Colonic mucosa (tissue), 4 donors: ENCODE data around the gene ATG9B. TPM values are rescaled to one million over a fixed set of nuclear protein-coding genes. Genes with fewer than 3 reads are reported as not detected.

Experiments used
- DNase-seq: peaks from one replicate; pipeline ENCODE4 v3.0.0-alpha.2; 2020
- H3K27ac ChIP-seq: fragments of 200-600 bp; one replicate; pipeline ENCODE4 v1.8.0; 2021
- H3K27me3 ChIP-seq: fragments of 200-600 bp; one replicate; pipeline ENCODE4 v1.8.0; 2021
- H3K36me3 ChIP-seq: fragments of 200-600 bp; one replicate; pipeline ENCODE4 v1.8.0; 2021
- H3K4me1 ChIP-seq: fragments of 200-600 bp; one replicate; pipeline ENCODE4 v1.8.0; 2021; ENCODE audit warnings: mild to moderate bottlenecking
- H3K4me3 ChIP-seq: fragments of 200-600 bp; one replicate; pipeline ENCODE4 v1.8.0; 2021
- H3K9ac ChIP-seq, 2 donors: one replicate each; pipeline ENCODE4 v1.7.0; 2013; ENCODE audit warnings: control low read depth in 2 of 2, low read depth in 2 of 2, low read length in 2 of 2
- H3K9me3 ChIP-seq: fragments of 200-600 bp; one replicate; pipeline ENCODE4 v1.8.0; 2021
- CTCF ChIP-seq: fragments of 200-600 bp; IDR thresholded peaks from one replicate; pipeline ENCODE4 v1.8.0; 2022; ENCODE audit warnings: antibody characterized with exemption, mild to moderate bottlenecking
- intact Hi-C: fragments of 100-400 bp; cut with DNase I; formaldehyde crosslinking; loops from one replicate; pipeline ENCODE4 v1.14.1; 2022
- total RNA-seq, 2 donors: library from RNA; stranded (reverse); fragmentation: NEBNext Ultra II Directional in 1 of 2; extraction: Animal tissue kit (Norgen Biotek cat#: 25700) in 1 of 2; gene quantifications; one replicate each; pipeline ENCODE4 v1.2.1, GENCODE V29; 2021
- donor health status: healthy.
- donor health status: DM: no; HTN: no; CAD: no.
- donor health status: DM: no; HTN: no; CAD: no.

Gene ATG9B
- total RNA-seq, 2 donors from 2014 or later, result 0.66 to 1.2 TPM

GRCh38 chr7:150969475-150969874 lies 54.8 kb downstream of the ATG9B start:
- Histone ChIP-seq H3K27ac (no peak overlapping the region), H3K27me3 (no peaks in the 10 kb centered on the region), H3K36me3 (no peaks in the 10 kb centered on the region), H3K9me3 (no peaks in the 10 kb centered on the region), H3K9ac (no peak overlapping the region), H3K4me1 (no peaks in the 10 kb centered on the region), H3K4me3 (no peak overlapping the region)
- TF ChIP-seq CTCF, result no peak
- DNase-seq, result no peak
- intact Hi-C loops, result no loop called here

- TF ChIP-seq CTCF, result no peak
- no peaks in the 10 kb centered on the region for H3K36me3 ChIP-seq
- no peaks in the 10 kb centered on the region for H3K27me3 ChIP-seq
- no peak overlapping the region for H3K4me3 ChIP-seq
- H3K27ac ChIP-seq, result no peak overlapping the region
- intact Hi-C loops, result no loop called here
- no peaks in the 10 kb centered on the region for H3K9me3 ChIP-seq
- H3K4me1 ChIP-seq, result no peaks in the 10 kb centered on the region
- no peak overlapping the region for H3K9ac ChIP-seq
- no peak for DNase-seq
These were observed 55.4 kb downstream of the ATG9B start for GRCh38 chr7:150968734-150969372.

GRCh38 chr7:150968056-150968733 lies 56.1 kb downstream of the ATG9B start:
- TF ChIP-seq CTCF, result no peak
- intact Hi-C loops, result no loop called here
- Histone ChIP-seq H3K9me3 (no peaks in the 10 kb centered on the region), H3K27ac (no peak overlapping the region), H3K36me3 (no peaks in the 10 kb centered on the region), H3K4me3 (no peak overlapping the region), H3K9ac (no peak overlapping the region), H3K4me1 (no peaks in the 10 kb centered on the region), H3K27me3 (no peaks in the 10 kb centered on the region)
- no peak for DNase-seq

GRCh38 chr7:150967349-150967748 lies 56.9 kb downstream of the ATG9B start:
- no peak overlapping the region for H3K4me3 ChIP-seq
- no peaks in the 10 kb centered on the region for H3K36me3 ChIP-seq
- no peak overlapping the region for H3K9ac ChIP-seq
- H3K27ac ChIP-seq, result no peak overlapping the region
- H3K27me3 ChIP-seq, result no peaks in the 10 kb centered on the region
- DNase-seq, result no peak
- TF ChIP-seq CTCF, result no peak
- intact Hi-C loops, result loop anchor here (2.0 kb wide), 1 partner anchor 17 kb away; no protein-coding TSS in a partner anchor
- H3K9me3 ChIP-seq, result no peaks in the 10 kb centered on the region
- no peaks in the 10 kb centered on the region for H3K4me1 ChIP-seq

GRCh38 chr7:150966002-150966401 lies 58.3 kb downstream of the ATG9B start:
- Histone ChIP-seq H3K9ac (no peak overlapping the region), H3K9me3 (no peaks in the 10 kb centered on the region), H3K27me3 (no peaks in the 10 kb centered on the region), H3K36me3 (no peaks in the 10 kb centered on the region), H3K4me3 (no peak overlapping the region), H3K4me1 (no peaks in the 10 kb centered on the region), H3K27ac (no peak overlapping the region)
- intact Hi-C loops, result loop anchor here (2.0 kb wide), 1 partner anchor 19 kb away; no protein-coding TSS in a partner anchor
- no peak for DNase-seq
- TF ChIP-seq CTCF, result no peak
